Measurements from ENCODE around the gene TCF19. TPM values are rescaled to one million over a fixed set of nuclear protein-coding genes. Genes with fewer than 3 reads are reported as not detected.

Gene TCF19
- total RNA-seq, 1 donor from 2014 or later = 17.3 TPM

DNA sequence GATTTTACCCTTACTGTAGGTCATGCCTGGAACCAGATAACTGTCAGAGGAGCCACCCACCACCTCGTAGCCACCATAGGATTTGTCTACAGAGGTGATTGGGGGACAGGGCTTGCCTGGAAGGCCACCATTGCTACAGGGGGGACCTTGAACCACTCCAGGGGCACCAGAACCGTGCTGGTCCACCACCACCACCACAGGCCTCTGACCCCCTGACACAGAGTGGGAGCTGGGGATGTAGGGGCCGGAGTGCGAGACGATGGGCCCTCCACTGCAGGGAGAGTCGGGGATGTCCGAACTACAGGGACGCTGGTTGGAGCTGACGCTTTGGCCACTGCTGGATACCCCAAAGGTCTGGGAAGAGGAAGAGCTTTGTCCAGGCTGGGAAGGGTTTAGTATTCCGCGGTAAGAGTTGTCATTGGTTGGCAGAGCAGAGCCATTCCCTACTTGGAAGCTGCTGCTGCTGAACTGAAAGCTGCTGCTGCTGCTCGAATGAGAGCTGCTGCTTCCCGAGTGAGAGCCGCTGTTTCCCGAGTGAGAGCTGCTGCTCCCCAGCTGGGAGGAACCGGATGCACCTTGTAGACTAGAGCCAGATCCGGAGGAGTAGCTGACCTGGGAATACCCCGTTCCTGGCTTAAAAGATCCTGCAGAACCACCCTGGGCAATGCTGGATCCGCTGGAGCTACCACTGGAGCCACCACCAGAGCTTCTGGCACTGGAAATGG, 41.6 kb upstream of the TCF19 start:
- Mint-ChIP-seq H3K4me3 (no peak overlapping the region), H3K36me3 (ENCODE audit: low read depth) (no peaks in the 10 kb centered on the region), H3K27me3 (peaks cover 19% of the 10 kb centered on the region), H3K27ac (no peak overlapping the region), H3K4me1 (peaks cover 5% of the 10 kb centered on the region), H3K9me3 (no peaks in the 10 kb centered on the region)
- no peak for DNase-seq
- intact Hi-C loops (cut with micrococcal nuclease) = no loop called here
- no peak for ATAC-seq (ENCODE audit: low read depth)
- ChIA-PET CTCF (no interaction called here), POLR2A (interaction anchor here (0.5 kb wide), 1 partner anchor 502 kb away, joined by 3 read pairs; no protein-coding TSS in a partner anchor)
- TF ChIP-seq, protein P1, sequence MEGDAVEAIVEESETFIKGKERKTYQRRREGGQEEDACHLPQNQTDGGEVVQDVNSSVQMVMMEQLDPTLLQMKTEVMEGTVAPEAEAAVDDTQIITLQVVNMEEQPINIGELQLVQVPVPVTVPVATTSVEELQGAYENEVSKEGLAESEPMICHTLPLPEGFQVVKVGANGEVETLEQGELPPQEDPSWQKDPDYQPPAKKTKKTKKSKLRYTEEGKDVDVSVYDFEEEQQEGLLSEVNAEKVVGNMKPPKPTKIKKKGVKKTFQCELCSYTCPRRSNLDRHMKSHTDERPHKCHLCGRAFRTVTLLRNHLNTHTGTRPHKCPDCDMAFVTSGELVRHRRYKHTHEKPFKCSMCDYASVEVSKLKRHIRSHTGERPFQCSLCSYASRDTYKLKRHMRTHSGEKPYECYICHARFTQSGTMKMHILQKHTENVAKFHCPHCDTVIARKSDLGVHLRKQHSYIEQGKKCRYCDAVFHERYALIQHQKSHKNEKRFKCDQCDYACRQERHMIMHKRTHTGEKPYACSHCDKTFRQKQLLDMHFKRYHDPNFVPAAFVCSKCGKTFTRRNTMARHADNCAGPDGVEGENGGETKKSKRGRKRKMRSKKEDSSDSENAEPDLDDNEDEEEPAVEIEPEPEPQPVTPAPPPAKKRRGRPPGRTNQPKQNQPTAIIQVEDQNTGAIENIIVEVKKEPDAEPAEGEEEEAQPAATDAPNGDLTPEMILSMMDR (IDR thresholded peaks at IDR 0.05) = no peak

DNA sequence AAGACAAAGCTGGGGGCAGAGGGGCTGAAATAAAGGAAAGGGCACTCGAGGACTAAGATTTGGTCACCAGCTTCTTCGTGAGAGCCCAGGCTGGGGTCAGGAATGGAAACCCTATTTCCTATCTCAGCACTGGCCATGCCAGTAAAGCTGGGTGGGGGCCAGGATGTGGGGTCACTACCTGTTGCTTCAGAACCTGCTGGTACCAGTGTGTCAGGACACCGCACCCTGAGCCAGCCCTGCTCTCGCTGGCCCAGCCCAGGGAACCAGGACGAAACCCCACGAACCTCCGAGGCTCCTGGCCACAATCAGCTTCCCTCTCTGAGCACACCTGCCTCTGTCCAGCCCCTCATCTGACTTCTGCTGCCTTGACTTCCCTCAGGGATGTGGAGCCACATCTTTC, 40.2 kb upstream of the TCF19 start:
- Mint-ChIP-seq H3K27ac (no peak overlapping the region), H3K9me3 (no peaks in the 10 kb centered on the region), H3K27me3 (peaks cover 21% of the 10 kb centered on the region), H3K36me3 (ENCODE audit: low read depth) (no peaks in the 10 kb centered on the region), H3K4me3 (no peak overlapping the region), H3K4me1 (peaks cover 5% of the 10 kb centered on the region)
- CTCF ChIA-PET = interaction anchor here (1.2 kb wide), 1 partner anchor 38 kb away, joined by 5 read pairs; no protein-coding TSS in a partner anchor
- POLR2A ChIA-PET = no interaction called here
- TF ChIP-seq, protein P1 (IDR thresholded peaks at IDR 0.05) = no peak
- intact Hi-C loops (cut with micrococcal nuclease) = no loop called here
- ATAC-seq (ENCODE audit: low read depth) = no peak
- DNase-seq = no peak

DNA sequence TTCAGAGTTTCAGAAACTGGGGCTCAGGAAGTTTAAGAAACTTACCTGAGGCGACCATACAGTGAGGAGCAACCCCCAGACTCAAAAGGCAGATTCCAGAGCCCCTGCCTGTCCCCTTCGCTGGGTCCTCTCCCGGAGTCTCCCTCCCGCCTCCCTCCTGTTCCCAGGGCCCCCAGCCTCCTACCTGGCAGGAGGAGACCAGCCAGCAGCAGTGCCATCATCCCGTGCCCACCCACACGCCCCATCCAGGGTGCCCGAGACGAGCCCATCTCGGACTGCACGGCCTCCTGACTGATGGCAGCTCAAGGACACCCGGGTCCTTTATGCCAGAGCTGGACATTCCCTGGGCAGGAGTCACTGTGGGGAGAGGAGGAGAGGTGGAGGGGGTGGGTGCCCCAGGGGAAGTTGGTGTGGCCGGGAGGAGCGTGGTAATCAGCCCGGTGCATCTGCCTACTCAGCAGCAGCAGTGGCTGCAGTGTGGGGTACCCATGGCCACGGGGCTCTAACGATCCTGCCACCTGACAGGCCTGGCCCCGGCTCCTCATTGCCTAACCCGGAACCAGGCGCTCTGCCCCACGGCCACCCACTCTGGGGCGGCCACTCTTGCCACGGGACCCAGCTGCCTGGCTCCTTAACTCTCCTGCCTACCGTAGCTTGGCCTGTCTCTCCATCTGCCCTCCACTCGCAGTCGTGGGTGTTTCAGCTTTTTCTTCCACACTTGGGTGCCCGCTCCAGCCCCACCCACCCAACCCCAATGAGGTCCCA, 38.1 kb upstream of the TCF19 start, which contains the start of gene CDSN:
TSS of gene CDSN (minus strand) at position 296 of the 765 bp plus-strand sequence. CDS start at position 269, 27 bp downstream.
- H3K4me3 Mint-ChIP-seq = no peak within 1 kb of the TSS

DNA sequence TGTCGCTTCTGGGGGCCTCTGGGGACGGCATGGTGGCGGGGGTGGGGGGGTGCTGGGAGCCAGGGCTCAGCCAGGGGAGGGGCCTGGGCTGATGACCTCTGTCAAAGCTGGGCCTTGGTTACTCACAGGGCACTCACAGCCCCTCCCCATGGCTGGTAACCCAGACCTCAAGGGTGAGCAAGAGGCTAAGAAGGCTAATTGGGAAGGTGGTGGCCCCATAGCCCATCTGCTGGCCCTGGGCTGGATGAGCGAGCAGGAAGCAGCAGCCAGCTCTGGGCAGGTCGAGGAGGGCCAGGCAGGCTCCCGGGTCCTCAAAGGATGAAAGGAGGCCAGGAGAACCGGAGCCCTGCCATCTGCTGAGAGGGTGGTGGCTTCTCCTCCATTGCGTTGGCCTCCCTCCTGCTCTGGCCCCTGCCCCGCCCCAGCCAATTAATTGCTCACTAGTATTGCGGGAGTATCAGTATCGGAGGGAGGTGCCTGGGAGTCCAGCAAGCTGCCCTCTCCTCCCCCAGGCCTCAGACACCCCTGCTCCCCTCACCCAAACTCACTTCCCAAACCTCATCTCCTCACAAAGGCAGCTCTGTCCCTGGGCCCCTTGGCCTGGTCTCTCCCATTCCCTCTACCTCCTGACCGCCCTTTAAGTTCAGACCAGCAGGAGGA, 37.1 kb upstream of the TCF19 start:
- Mint-ChIP-seq H3K4me1 (no peaks in the 10 kb centered on the region), H3K36me3 (ENCODE audit: low read depth) (no peaks in the 10 kb centered on the region), H3K9me3 (no peaks in the 10 kb centered on the region), H3K27ac (no peak overlapping the region), H3K4me3 (no peak overlapping the region), H3K27me3 (peaks cover 16% of the 10 kb centered on the region)
- ChIA-PET CTCF (no interaction called here), POLR2A (no interaction called here)
- ATAC-seq (ENCODE audit: low read depth) (no peak), DNase-seq (no peak)
- TF ChIP-seq, protein P1 (IDR thresholded peaks at IDR 0.05) = no peak
- intact Hi-C loops (cut with micrococcal nuclease) = no loop called here

More for the DNA sequence above, 38.1 kb upstream of the TCF19 start, which contains the start of gene CDSN:
- ChIA-PET CTCF (no interaction called here), POLR2A (no interaction called here)
- intact Hi-C loops (cut with micrococcal nuclease) = no loop called here
- no peak for DNase-seq
- ATAC-seq (ENCODE audit: low read depth) = no peak
- Mint-ChIP-seq H3K9me3 (no peaks in the 10 kb centered on the region), H3K4me1 (peaks cover 3% of the 10 kb centered on the region), H3K27ac (no peak within 1 kb of the TSS), H3K36me3 (ENCODE audit: low read depth) (no peaks in the 10 kb centered on the region), H3K27me3 (peaks cover 16% of the 10 kb centered on the region)
- TF ChIP-seq, protein P1 (IDR thresholded peaks at IDR 0.05) = no peak

Measured in activated B cell treated with CpG ODN at 0.5 μM for 24 hours (primary cell).